KMS-11 (cell line): ENCODE measurements around the gene ZNF821.

Experiments
- H2AFZ ChIP-seq: fragments of 200-600 bp; sonication (generic); 2 replicates; pipeline ENCODE4 v1.6.1; 2016; ENCODE audit warnings: antibody characterized with exemption, mixed run types, low read depth
- H3K27ac ChIP-seq: fragments of 200-600 bp; sonication (generic); 2 replicates; pipeline ENCODE4 v1.6.1; 2016; ENCODE audit warnings: mild to moderate bottlenecking, mixed run types
- H3K27me3 ChIP-seq: fragments of 200-600 bp; sonication (generic); 2 replicates; pipeline ENCODE4 v1.6.1; 2017; ENCODE audit warnings: mild to moderate bottlenecking, low read depth, mixed run types, moderate library complexity; ENCODE audit not compliant: insufficient read depth
- H3K36me3 ChIP-seq: fragments of 200-600 bp; sonication (generic); 2 replicates; pipeline ENCODE4 v1.6.1; 2017; ENCODE audit warnings: mild to moderate bottlenecking, mixed run types; ENCODE audit not compliant: insufficient read depth
- H3K4me1 ChIP-seq: fragments of 200-600 bp; sonication (generic); 2 replicates; pipeline ENCODE4 v1.6.1; 2016; ENCODE audit warnings: mild to moderate bottlenecking, low read depth, mixed run types; ENCODE audit not compliant: poor library complexity, severe bottlenecking
- H3K4me2 ChIP-seq: fragments of 200-600 bp; sonication (generic); 2 replicates; pipeline ENCODE4 v1.7.0; 2016; ENCODE audit warnings: mild to moderate bottlenecking, mixed run types
- H3K4me3 ChIP-seq: fragments of 200-600 bp; sonication (generic); IDR thresholded peaks from 2 replicates; pipeline ENCODE4 v1.6.1; 2017; ENCODE audit warnings: low read depth, low read length, mixed read lengths; ENCODE audit not compliant: insufficient read depth
- H3K79me2 ChIP-seq: fragments of 200-600 bp; sonication (generic); 2 replicates; pipeline ENCODE4 v1.6.1; 2016; ENCODE audit warnings: low read depth, mixed run types; ENCODE audit not compliant: insufficient read depth
- H3K9ac ChIP-seq: fragments of 200-600 bp; sonication (generic); 2 replicates; pipeline ENCODE4 v1.6.1; 2016; ENCODE audit warnings: mild to moderate bottlenecking, mixed run types
- H4K20me1 ChIP-seq: fragments of 200-600 bp; sonication (generic); 2 replicates; pipeline ENCODE4 v1.6.1; 2016; ENCODE audit warnings: mild to moderate bottlenecking, mixed run types; ENCODE audit not compliant: insufficient read depth
- TF ChIP-seq, protein P1 (sequence below): fragments of 200-600 bp; sonication (generic); conservative IDR thresholded peaks from 2 replicates; pipeline ENCODE4 v1.6.1; 2017; ENCODE audit warnings: low read depth, mild to moderate bottlenecking, antibody characterized with exemption, low read length, moderate library complexity, mixed read lengths

The ZNF821 gene

DNA sequence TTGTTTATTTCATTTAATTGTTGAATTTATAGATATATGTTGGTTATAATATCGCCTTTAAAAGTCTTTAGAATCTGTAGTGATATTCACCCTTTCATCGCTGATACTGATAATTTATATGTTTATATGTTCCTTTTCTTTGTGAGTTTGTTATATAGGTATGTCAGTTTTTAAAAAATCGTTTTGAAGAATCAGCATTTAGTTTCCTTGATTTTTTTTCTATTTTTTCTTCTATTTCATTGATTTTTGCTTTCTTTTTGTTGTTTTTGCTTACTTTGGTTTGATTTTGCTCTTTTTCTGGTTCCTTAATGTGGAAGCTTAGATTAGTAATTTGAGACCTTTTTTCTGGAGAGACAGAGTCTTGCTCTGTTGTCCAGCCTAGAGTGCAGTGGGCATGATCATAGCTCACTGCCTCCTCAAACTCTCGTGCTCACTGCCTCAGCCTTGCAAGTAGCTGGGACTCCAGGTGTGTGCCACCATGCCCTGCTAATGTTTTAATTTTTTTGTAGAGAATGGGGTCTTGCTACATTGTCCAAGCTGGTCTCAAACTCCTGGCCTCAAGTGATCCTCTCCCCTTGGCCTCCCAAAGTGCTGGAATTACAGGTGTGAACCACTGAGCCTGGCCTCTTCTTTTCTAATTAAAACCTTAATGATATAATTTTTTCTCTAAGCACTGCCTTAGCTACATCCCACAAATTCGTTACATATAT, 18.8 kb upstream of the ZNF821 start:
- peaks cover 100% of the 10 kb centered on the region for H3K79me2 ChIP-seq
- peaks cover 13% of the 10 kb centered on the region for H3K4me1 ChIP-seq
- H3K27ac ChIP-seq: no peak overlapping the region
- no peak overlapping the region for H3K4me3 ChIP-seq
- H3K36me3 ChIP-seq: 0 out of 2 replicates have a peak, but pooled peaks cover 3% of the 10 kb centered on the region
- TF ChIP-seq, protein P1, sequence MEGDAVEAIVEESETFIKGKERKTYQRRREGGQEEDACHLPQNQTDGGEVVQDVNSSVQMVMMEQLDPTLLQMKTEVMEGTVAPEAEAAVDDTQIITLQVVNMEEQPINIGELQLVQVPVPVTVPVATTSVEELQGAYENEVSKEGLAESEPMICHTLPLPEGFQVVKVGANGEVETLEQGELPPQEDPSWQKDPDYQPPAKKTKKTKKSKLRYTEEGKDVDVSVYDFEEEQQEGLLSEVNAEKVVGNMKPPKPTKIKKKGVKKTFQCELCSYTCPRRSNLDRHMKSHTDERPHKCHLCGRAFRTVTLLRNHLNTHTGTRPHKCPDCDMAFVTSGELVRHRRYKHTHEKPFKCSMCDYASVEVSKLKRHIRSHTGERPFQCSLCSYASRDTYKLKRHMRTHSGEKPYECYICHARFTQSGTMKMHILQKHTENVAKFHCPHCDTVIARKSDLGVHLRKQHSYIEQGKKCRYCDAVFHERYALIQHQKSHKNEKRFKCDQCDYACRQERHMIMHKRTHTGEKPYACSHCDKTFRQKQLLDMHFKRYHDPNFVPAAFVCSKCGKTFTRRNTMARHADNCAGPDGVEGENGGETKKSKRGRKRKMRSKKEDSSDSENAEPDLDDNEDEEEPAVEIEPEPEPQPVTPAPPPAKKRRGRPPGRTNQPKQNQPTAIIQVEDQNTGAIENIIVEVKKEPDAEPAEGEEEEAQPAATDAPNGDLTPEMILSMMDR: no peak
- H3K4me2 ChIP-seq: no peak overlapping the region
- no peaks in the 10 kb centered on the region for H3K27me3 ChIP-seq
- H4K20me1 ChIP-seq: peaks cover 25% of the 10 kb centered on the region
- H2AFZ ChIP-seq: no peak overlapping the region
- H3K9ac ChIP-seq: no peak overlapping the region

DNA sequence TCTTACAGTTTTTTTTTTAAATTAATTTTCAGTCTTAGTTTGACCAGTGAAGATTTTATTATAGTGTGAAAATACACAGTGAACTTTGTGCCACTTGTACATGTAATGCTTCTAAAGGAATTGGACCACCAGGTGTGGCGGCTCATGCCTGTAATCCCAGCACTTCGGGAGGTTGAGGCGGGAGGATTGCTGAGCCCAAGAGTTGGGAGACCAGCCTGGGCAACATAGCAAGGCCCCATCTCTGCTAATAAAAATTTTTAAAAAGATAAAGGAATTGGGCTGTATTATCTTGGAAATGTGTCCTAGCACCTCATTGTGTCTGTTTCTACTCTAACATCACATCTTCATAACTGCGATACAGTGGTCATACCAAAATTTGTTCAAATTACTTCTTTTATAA, 15.2 kb upstream of the ZNF821 start:
- H3K4me3 ChIP-seq: no peak overlapping the region
- no peak overlapping the region for H3K9ac ChIP-seq
- no peak overlapping the region for H3K27ac ChIP-seq
- H4K20me1 ChIP-seq: peaks cover 19% of the 10 kb centered on the region
- peaks cover 25% of the 10 kb centered on the region for H3K4me1 ChIP-seq
- no peak overlapping the region for H2AFZ ChIP-seq
- no peak overlapping the region for H3K4me2 ChIP-seq
- H3K79me2 ChIP-seq: peaks cover 89% of the 10 kb centered on the region
- no peaks in the 10 kb centered on the region for H3K27me3 ChIP-seq
- TF ChIP-seq, protein P1: no peak
- H3K36me3 ChIP-seq: 0 out of 2 replicates have a peak, but pooled peaks cover 3% of the 10 kb centered on the region

DNA sequence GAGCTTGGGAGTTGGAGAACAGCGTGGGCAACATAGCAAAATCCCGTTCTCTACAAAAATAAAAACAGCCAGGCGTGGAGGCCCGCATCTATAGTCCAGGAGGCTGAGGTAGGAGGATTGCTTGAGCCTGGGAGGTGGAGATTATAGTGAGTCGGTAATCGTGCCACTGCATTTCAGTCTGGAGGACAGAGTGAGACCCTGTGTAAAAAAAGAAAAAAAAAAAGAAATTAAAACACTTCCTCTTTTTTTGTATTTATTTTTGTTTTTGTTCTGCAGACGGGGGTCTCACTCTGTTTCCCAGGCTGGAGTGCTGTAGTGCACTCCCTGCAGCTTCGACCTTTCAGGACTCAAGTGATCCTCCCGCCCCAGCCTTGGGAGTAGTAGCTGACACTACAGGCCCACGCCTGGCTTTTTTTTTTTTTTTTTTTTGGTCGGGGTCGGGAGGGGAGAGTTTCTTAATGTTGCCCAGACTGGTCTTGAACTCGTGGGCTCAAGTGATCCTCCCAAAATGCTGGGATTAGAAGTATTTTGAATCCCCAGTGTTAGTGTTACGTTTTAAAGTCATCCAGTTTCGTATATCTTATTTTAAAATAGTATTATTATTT, 12.9 kb upstream of the ZNF821 start:
- TF ChIP-seq, protein P1: no peak
- H3K4me3 ChIP-seq: no peak overlapping the region
- H3K79me2 ChIP-seq: peaks cover 65% of the 10 kb centered on the region
- no peaks in the 10 kb centered on the region for H3K27me3 ChIP-seq
- peaks cover 26% of the 10 kb centered on the region for H3K4me1 ChIP-seq
- peak overlapping the region; percentile 96 for H3K4me2 ChIP-seq
- no peak overlapping the region for H2AFZ ChIP-seq
- H3K9ac ChIP-seq: peak overlapping the region; percentile 92; the same call in 1 of the 2 replicates
- H3K27ac ChIP-seq: no peak overlapping the region
- H4K20me1 ChIP-seq: peaks cover 8% of the 10 kb centered on the region
- 0 out of 2 replicates have a peak, but pooled peaks cover 1% of the 10 kb centered on the region for H3K36me3 ChIP-seq

DNA sequence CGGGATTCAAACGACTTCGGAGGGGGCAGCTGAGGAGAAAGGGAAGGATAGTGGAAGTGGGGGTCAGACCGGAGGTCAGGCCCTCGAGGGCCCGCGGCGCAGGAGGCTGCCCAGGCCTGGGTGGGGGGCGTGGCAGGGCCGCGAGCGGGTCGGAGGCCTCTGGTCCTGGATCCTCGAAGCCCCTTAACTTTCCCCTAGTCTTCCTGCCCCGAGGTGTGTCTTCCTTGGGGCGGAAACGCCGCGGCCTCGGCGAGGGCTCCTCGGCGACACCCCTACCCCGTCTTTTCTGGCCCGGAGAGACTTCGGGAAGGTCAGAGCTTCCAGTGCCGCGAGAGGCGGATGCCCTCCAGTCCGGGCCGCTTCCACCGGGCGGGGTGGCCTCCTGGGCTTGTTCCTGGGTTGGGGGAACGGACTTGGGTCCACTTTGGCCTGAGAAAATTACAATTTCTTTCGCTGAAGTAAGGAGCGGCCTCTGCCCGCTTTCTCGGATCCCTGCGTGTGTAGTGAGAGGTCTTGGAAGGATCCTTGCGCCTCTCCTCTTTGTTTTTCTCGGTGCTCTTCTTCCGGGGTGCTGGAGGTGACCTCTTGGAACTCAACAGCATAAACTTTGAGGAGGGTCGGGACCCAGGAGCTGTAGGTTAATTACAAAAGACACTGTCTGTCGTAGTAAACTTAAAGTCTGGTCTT, 11.8 kb upstream of the ZNF821 start:
- peaks cover 5% of the 10 kb centered on the region for H4K20me1 ChIP-seq

More for the DNA sequence above, 11.8 kb upstream of the ZNF821 start:
- H3K27me3 ChIP-seq: no peaks in the 10 kb centered on the region
- peak overlapping the region; percentile 98 for H2AFZ ChIP-seq
- H3K36me3 ChIP-seq: no peaks in the 10 kb centered on the region
- H3K27ac ChIP-seq: peak overlapping the region; percentile 91
- H3K4me1 ChIP-seq: peaks cover 19% of the 10 kb centered on the region
- peaks cover 55% of the 10 kb centered on the region for H3K79me2 ChIP-seq
- H3K9ac ChIP-seq: peak overlapping the region; percentile 92
- TF ChIP-seq, protein P1: no peak
- no peak overlapping the region for H3K4me3 ChIP-seq
- peak overlapping the region; percentile 96 for H3K4me2 ChIP-seq
